Measurements from ENCODE around the gene RPGR.
A peak's percentile ranks its signal among the peaks of the same experiment; 100 is the strongest.

RPGR gene, protein sequence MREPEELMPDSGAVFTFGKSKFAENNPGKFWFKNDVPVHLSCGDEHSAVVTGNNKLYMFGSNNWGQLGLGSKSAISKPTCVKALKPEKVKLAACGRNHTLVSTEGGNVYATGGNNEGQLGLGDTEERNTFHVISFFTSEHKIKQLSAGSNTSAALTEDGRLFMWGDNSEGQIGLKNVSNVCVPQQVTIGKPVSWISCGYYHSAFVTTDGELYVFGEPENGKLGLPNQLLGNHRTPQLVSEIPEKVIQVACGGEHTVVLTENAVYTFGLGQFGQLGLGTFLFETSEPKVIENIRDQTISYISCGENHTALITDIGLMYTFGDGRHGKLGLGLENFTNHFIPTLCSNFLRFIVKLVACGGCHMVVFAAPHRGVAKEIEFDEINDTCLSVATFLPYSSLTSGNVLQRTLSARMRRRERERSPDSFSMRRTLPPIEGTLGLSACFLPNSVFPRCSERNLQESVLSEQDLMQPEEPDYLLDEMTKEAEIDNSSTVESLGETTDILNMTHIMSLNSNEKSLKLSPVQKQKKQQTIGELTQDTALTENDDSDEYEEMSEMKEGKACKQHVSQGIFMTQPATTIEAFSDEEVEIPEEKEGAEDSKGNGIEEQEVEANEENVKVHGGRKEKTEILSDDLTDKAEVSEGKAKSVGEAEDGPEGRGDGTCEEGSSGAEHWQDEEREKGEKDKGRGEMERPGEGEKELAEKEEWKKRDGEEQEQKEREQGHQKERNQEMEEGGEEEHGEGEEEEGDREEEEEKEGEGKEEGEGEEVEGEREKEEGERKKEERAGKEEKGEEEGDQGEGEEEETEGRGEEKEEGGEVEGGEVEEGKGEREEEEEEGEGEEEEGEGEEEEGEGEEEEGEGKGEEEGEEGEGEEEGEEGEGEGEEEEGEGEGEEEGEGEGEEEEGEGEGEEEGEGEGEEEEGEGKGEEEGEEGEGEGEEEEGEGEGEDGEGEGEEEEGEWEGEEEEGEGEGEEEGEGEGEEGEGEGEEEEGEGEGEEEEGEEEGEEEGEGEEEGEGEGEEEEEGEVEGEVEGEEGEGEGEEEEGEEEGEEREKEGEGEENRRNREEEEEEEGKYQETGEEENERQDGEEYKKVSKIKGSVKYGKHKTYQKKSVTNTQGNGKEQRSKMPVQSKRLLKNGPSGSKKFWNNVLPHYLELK

DNA sequence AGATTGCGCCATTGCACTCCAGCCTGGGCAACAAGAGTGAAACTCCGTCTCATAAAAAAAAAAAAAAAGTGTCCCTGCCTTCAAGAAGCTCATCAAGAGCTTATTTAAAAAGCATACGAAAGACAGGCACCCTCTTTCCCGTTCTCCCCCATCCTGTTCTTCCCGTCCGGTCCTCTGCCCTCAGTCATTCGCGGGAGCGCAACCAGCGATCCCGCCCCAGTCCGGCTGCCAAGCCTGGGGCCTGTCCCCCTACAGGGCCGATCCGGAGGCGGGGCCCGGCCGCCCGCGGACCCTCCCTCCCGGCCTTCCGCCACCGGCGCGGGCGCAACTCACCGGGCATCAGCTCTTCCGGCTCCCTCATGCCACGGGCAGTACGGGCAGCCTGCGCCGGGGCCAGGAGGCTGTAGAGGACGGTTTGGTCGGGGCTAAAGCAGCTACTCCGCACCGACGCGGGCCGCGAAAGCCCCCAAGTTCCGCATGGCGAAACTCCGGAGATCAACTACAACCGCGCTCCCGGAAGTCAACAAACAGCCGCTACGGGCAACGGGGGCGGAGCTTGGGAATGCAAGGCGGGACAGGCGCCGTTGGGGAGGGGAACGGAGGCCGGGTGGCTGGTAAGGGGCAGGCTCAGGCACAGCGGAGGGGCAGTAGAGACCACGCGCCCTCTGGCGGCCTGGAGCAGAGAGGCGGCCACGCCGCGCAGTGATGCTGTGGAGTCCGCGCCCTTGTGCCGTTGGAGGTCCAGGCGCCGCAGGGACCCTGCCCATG, at the start of gene RPGR:
Gene RPGR (minus strand): TSS at position 503 of the 768 bp plus-strand sequence. CDS start 142 bp downstream, at position 361.
- peak; percentile 82 to 83 for DNase-seq (ENCODE audit: low read depth in 2 of 2)

DNA sequence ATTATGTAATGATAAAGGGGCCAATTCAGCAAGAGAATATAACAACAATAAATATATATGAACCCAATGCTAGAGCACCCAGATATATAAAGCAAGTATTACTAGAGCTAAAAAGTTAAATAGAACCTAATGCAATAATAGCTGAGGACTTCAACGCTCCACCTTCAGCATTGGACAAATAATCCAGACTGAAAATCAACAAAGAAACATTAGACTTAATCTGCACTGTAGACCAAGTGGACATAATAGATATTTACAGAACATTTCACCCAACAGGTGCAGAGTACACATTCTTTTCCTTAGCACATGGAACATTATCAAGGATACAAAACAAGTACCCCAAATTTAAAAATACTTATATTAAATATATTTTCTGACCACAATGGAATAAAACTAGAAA, 49.4 kb upstream of the RPGR start:
- no peak for DNase-seq (ENCODE audit: low read depth in 2 of 2)

DNA sequence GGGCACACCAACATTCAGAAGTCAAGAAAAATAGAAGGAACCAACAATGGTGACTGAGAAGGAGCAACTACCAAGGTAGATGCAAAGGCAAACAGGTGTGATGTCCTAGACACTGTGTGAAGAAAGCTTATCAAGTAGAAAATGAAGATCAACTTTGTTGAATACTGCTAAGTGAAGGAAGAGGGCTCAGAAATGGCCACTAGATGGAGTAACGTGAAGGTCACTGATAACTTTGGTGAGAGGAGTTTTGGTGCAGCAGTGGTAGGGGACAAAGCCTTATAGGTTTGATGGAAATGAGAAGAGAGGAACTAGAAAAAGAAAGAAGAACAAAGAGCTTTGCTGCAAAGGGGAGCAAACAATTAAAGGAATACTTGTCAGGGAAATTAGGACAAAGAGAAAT, 48.6 kb upstream of the RPGR start:
- DNase-seq (ENCODE audit: low read depth in 2 of 2) = no peak

DNA sequence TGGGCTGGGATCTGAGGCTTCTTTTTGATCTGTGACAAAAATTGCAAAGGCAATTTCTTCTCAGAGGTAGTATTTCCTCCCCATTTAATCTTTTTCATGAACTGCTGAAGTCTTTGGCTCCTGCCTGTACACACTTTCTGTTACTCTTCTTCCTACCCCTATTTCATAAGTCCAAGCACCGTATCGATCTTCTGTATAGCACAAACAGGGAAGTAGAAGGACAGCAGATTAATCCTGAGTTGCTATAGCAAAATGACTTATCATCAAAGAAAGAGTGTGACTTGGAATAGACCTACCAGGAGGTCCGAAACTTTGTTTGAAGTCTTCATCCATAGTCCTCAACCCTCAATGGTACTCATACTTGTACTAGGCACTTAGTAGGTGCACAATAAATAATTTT, 47.1 kb upstream of the RPGR start:
- no peak for DNase-seq (ENCODE audit: low read depth in 2 of 2)

DNA sequence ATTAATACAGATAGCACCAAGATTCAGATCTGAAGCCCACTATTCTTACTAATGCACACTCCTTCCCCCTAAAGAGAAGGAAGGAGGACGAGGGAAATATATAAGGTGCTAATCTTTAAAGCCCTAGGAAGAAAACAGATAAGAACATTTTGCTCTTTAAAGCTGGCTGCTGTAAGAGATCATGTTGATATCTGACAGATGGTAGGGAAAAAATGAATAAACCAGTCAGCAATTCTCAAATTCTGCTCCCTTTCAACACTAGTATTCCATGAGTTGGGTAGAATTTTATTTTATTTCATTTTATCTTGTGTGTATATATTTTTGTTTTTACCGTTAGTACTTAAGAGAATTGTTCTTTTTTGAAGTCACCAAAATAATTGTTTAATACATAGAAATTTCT, 44.3 kb upstream of the RPGR start:
- DNase-seq (ENCODE audit: low read depth in 2 of 2) = no peak

DNA sequence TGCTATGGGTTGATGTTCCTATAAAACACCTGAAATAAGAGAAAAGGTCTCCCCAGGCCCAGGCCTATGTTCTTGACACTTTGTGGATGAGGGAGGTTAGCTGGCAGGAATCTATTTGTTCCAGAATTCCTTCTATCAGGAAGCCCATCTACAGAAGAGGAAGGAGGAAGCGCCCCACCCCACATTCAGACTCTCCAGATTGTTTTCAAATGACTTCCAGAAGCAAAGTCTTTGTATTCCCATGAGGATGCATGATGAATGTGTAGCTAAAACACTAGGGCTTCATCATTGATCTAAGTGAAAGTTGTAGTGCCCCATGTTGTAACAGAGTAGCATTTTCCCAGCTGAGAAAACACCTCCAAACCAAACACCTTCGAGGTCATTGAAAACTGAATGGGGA, 41.5 kb upstream of the RPGR start:
- DNase-seq (ENCODE audit: low read depth in 2 of 2) = no peak

DNA sequence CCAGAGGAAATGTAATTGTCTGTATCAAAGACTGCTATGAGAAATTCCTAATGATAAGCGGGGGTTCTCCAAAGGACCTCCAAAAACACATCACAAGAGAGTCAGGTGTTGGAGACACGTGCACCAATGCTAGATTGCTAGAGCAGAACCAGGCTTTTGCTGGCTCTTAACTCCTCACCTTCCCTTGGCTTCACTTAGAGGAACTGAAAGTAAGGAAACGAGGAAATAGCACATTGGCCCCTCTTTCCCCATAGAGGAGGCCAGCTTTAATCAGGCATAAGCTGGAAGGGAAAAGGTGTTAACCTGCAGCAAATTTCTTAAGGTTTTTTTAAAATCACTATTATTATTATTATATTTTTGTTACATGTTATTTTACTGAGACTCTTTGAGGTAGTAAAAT, 38.6 kb upstream of the RPGR start:
- no peak for DNase-seq (ENCODE audit: low read depth in 2 of 2)

DNA sequence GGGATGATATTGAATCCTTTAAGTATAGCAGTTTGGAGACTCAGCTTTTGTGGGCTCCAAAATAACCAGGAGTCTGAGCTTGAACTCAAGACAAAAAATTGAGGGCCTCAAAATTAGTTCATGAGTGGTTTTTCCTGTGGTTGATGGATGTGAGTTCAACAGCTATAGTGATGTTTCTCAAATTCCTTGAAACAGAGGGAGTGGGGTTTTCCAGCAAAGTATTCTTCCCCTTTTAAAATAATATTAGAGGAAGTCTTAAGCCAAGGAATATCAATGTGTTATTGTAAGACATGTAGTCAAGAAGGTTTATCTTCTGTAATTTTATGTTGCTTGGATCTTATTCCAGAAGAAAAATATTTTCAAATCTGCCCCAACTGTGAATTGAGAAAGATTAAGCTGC, 35.7 kb upstream of the RPGR start:
- no peak for DNase-seq (ENCODE audit: low read depth in 2 of 2)

DNA sequence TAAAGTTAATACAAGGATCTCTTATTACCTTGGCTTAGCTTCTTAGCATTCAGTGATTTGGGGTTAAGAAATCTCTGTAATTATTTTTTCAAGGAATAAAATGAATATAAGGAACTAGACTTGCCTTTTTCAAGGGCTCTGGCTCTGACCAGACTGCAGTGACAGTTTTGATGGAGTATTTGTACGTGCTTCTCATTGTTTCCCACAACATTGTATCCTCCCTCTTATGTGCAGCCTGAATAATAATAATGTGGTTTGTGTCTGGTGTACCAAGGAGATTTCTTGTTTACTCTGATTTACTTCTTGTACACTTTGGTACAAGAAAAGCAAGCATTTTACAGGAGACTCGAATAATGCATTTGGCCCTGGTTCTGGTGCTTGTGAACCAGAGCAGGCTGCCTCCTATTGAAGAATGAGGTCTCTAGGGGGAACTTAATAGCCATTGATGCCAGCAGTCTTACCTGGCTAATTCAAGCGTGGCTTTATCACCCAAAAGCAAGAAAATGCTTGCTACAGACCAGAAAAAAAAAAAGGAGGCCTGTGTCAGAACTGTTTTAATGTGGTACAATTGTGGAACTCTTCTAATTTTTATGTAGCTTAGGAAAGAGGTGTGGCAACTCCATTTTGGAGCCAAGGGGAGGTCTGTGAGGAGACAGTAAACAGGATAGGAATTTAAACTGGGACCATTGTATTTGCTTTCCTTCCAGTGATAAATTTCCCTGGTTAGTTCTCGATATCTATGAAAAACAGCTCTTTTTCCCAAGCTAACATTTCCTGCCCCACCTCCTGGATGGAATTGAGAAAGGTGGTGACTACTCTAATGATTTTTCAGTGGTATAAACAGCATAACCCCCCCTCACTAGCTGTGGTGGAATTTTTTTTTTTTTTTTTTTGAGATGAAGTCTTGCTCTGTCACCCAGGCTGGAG, 30.7 kb upstream of the RPGR start:
- DNase-seq (ENCODE audit: low read depth in 2 of 2) = no peak

DNA sequence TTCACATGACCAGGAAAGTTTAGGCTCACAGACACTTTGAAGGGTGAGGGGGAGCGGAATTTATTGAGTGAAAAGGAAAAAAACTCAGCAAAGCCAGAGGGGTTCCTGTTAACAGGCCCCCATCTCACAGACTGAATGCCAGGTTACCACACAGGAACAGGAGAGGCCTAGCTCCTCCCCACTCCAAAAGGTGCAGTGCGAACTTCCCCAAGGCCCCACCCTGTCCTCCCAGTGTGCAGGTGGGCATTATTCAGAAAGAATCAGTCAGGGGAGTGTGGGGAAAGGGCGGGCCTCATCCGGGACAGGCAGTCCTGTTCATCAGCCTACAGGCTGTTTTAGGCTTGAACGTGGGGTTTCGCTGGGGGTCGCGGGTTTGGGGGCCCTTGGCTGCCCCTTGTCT, 29.1 kb upstream of the RPGR start:
- no peak for DNase-seq (ENCODE audit: low read depth in 2 of 2)

DNA sequence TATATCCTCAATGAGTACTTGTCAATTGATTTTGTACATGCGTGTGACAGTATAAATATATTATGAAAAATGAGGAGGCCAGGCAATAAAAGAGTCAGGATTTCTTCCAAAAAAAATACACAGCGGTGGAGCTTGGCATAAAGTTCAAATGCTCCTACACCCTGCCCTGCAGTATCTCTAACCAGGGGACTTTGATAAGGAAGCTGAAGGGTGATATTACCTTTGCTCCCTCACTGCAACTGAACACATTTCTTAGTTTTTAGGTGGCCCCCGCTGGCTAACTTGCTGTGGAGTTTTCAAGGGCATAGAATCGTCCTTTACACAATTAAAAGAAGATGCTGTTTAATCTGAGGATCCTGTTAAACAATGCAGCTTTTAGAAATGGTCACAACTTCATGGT, 25.1 kb upstream of the RPGR start, which contains the start of gene OTC:
Gene OTC (plus strand): TSS at position 243 of the 400 bp plus-strand sequence. CDS start 93 bp downstream, at position 336.
- DNase-seq (ENCODE audit: low read depth in 2 of 2) = no peak

DNA sequence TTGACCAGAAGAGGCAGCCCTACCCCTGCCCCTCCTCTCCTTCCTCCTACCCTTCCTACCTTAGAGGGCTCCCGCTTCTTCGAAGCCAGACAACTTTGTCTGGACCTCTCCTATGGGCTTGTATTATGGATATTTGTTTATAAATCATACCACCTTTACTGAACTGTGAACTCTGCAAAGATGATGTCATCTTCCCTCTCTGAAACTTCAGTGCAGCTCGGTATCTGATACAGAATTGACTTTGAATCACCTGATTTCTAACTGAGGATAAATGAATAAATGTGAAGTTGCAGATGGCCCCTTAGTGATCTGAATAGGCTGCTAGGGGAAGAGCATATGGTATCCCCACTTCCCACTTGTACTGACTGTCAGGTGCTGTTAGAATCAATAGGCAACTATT, 24.0 kb upstream of the RPGR start:
- DNase-seq (ENCODE audit: low read depth in 2 of 2) = no peak

DNA sequence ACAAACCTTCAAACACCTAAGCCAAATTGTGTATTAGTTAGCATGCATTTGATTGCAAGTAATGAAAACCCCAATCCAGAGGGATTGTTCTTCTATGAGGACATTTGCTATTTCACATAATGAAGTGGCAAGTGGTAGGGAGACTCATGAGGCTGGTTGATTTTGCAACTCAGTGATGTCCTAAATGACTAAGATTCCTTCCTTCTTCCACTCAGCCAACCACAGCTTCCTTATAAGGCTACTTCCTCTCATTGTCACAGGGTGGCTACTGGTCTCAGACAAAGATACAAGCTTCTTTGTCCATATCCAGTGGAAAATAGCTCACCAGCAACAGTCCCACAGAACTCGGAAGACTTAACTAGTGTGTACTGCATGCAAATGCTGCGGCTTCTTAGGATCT, 19.8 kb upstream of the RPGR start:
- peak; percentile 31 to 32 for DNase-seq (ENCODE audit: low read depth in 2 of 2)

DNA sequence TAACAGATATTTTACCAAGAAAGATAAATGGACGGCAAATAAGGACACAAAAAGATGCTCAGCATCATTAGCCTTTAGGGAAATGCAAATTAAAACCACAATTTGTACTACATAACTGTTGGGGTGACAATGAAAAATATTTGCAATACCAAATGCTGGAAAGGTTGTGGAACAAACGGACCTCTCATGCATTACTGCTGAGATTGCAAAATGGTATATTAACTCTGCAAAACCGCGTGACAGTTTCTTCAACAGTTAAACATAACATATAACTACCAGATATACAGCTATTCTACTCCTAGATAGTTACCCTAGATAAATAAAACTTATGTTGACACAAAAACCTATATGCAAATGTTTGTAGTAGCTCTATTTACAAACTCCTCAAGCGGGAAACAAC, 18.8 kb upstream of the RPGR start:
- no peak for DNase-seq (ENCODE audit: low read depth in 2 of 2)

DNA sequence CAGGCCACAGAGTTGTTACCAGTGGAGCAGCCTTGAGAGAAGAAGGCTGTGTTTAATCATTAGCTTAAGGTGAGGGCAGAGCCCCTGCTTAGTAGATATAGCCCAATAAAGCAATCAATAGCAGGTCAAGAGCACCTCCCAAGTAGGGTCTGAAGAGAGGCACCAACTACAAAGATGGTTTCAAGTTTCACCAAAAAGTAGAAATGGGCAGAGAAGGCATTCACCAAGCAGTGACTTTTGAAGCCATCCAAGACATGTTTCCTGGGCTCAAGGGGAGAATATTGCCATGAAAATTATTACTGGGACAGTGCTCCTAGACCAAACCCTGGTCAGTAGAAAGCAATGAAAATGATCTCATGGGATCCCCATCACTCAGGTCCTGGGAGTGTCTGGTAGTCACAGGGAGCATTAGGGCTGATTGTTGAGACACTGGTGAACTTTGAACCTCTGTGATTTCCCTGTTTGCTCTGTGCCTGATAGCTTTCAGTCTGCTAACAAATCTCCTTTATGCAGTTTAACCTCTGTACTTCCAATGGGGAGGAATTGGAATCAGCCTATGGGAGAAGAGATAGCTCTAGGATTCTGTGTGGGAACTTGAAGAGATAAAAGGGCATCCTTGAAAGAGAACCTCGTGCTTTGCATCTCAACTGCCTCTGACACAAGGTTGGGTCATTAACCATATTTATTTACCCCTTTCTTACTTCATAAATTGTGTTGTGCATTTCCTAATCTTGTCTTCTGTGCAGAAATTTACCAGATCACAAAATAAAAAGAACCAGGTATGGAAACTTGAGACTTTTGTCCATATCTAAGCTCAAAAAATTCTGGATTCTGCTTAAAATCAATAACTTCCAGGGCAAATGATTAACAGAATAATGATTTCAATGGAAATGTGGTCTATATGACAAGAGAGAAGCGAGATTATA, 15.8 kb upstream of the RPGR start:
- DNase-seq (ENCODE audit: low read depth in 2 of 2) = no peak

DNA sequence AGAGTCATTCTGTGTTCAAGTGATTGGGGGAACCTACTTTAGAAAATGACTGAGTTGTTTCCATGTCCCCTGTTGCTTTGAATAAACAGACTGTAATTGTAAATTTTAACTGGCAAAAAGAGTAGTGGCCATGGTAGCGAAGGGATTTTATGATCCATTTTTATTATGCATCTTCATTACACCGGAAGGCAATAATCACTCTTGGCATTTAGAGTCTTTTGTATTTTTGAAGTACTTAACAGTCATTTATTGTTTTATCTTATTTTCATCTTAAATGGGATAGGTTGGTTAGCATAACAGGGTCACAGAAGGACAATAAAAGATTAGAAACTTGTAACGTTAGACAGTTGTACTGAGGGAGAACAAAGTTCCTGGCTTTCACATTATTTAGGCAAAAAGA, 14.1 kb upstream of the RPGR start:
- no peak for DNase-seq (ENCODE audit: low read depth in 2 of 2)

DNA sequence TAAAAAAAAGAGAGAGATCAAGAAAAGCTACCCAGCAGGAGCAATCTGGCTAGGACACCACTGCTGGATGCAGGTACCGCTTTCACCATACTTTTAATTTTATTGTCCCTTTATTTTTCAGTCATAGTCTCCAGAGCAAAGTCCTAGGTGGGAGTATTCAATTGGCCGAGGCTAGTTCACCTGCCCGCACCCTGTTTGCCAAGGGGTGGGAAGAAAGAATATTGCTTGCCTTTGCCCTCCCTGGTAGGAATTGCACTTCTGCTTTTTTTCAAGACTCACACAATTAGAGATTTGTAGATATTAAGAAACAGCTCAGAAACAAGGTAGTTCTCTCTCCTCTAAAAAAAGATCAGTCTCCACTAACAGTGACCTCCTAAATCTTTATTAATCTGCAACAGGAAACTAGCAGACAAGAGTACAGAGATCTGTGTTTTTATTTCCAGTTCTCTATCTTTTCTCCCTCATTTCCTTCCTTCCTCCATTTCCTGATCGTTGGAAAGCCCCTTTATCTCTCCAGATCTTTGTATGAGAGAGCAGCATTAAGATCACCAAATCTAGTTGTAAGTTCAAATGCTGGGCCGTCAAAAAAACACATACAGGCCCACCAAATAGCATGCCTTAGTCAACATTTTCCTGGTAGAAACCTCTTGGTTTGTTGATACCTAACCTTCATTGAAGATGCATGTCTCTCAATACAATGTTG, 9.4 kb upstream of the RPGR start:
- DNase-seq (ENCODE audit: low read depth in 2 of 2) = no peak

DNA sequence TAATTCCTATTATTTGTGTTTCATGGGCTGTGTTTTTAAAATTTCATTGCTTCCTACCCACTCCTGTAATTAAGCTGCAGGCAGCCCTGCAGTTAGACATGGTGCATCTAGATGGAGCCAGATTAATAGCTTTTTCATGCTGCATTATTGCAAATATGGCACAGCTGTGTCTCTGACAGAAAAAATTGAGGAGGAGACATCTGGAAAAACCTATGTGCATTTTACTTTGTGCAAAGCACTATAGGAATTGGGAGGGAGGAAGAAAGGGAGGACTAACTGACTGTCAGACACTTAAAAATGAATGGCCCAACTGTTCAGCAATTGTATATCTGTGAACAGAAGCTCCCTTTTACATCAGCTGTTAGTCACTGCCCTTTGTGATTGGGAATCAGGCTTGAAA, 8.1 kb upstream of the RPGR start:
- DNase-seq (ENCODE audit: low read depth in 2 of 2) = no peak

DNA sequence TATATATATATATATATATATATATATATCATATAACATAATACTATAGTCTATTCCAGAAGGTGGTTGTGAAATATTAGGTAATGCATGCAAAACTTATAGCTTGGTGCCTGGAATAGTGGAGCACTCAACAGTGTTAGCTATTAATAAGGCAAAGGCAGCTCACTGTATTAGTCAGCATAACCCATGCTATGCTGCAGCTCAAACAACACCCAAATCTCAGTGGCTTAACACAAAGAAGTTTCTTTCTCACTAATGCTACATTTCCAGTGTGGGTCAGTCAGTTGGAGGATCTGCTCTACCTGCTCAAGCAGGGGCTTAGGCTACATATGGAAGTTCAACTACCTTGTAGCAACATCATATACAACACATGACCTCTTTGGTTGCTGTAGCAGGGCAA, 5.2 kb upstream of the RPGR start:
- no peak for DNase-seq (ENCODE audit: low read depth in 2 of 2)
